ENCODE results near the gene CRIM1. TPM values are rescaled to one million over a fixed set of nuclear protein-coding genes. Genes with fewer than 3 reads are reported as not detected.

The CRIM1 gene
- polyA plus RNA-seq, 6 donors from 2014 or later, result 1.1 to 5.3 (median 2.7) TPM

DNA sequence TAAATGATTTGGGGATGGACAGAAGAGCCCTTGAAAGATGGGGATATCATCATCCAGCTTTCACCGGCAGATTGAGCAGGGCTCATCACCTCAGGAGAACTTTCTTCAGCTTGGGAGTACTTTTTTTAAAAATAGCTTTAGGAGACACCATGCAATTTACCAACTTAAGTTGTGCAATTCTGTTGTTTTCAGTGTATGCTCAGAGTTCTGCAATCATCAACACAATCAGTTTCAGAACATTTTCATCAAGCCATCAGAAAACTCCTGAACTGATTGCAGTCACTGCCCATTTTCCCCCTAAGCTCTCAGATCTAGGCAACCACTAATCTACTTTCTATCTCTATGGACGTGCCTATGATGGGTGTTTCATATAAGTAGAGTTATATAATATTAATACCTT, 117.7 kb downstream of the CRIM1 start:
- H3K27me3 Mint-ChIP-seq, result no peaks in the 10 kb centered on the region
- no peak overlapping the region for H3K27ac Mint-ChIP-seq
- H3K4me3 Mint-ChIP-seq, result no peak overlapping the region
- peaks cover 14 to 20% (median 17%) of the 10 kb centered on the region in 3 donors for H3K4me1 Mint-ChIP-seq
- no peak for ATAC-seq (ENCODE audit: low read depth in 2 of 2)
- peaks cover 39 to 48% of the 10 kb centered on the region in 2 donors for H3K36me3 Mint-ChIP-seq
- no peak for DNase-seq
- peaks cover 9 to 39% (median 32%) of the 10 kb centered on the region in 7 donors for H3K9me3 Mint-ChIP-seq

DNA sequence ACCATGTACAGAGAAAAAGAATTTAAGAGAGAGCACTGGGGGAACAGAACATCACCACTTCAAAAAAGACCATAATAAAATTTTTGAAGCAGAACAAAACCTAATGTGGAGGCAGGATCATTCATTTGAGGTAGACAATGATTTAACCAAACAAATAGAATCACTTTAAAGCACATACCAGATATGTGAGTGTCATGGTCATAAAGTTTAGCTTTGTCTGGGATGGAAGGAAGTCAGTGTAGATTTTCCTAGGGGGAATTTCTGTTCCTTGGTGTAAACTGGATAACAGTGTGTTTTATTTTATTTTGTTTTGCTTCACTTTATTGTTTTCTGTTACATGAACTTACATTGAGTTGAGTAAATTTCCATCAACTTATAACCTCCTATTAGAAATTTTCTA, 120.8 kb downstream of the CRIM1 start:
- Mint-ChIP-seq H3K27ac (peak overlapping the region in 1 of 6 donors; percentile 37), H3K27me3 (no peaks in the 10 kb centered on the region), H3K4me1 (peaks cover 7 to 14% (median 9%) of the 10 kb centered on the region in 3 donors), H3K4me3 (no peak overlapping the region), H3K36me3 (peaks cover 31 to 55% of the 10 kb centered on the region in 2 donors), H3K9me3 (peaks cover 9 to 39% (median 32%) of the 10 kb centered on the region in 7 donors)
- no peak for ATAC-seq (ENCODE audit: low read depth in 2 of 2)
- DNase-seq, result no peak

DNA sequence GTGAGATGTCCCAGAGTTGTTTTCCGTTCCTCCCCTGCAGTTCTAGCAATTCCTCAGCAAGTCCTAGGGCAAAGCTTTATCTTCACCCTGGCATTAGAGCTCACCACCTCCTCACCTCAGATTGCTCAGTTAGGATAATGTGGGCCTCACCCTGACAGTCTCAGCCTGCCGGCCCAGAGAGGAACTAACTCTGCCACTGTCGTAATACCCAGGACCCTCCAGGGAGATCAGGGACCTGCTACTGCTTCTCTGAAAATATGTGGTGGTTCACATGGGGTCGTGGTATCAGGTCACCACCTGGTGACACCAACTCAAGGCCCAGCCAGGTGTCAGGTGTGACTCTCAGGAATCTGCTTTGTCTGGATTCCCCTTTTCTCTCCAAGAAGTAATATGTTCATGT, 121.7 kb downstream of the CRIM1 start:
- no peak for DNase-seq
- Mint-ChIP-seq H3K9me3 (peaks cover 7 to 39% (median 31%) of the 10 kb centered on the region in 7 donors), H3K27me3 (no peaks in the 10 kb centered on the region), H3K4me3 (no peak overlapping the region), H3K27ac (peak overlapping the region in 2 of 6 donors; percentile 25 to 66), H3K4me1 (peaks cover 7 to 13% (median 9%) of the 10 kb centered on the region in 3 donors), H3K36me3 (peaks cover 31 to 59% of the 10 kb centered on the region in 2 donors)
- peak; percentile 32 to 57 for ATAC-seq (ENCODE audit: low read depth in 2 of 2)

DNA sequence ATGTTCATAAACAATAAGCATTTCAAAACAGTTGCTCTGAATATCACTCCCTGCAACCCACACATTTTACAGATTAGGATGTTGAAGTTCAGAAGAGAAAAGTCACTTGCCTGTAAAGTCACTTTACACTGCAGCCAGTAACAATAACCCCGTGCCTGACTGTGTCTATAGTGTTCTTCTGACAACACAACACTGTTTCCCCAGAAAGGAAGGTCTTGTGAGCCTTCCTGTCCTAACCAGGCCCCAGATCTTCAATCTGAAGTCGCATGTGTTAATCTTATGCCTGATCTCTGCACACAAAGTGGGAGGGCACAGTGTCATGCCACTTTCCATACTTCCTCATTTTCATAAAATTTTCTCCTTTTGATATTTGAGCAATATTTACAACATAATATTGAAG, 122.2 kb downstream of the CRIM1 start:
- no peaks in the 10 kb centered on the region for H3K27me3 Mint-ChIP-seq
- ATAC-seq (ENCODE audit: low read depth in 2 of 2), result peak in 1 of 2 donors; percentile 45
- no peak overlapping the region for H3K4me3 Mint-ChIP-seq
- H3K4me1 Mint-ChIP-seq, result peaks cover 7 to 11% (median 9%) of the 10 kb centered on the region in 3 donors
- H3K9me3 Mint-ChIP-seq, result peaks cover 5 to 39% (median 30%) of the 10 kb centered on the region in 7 donors
- peak overlapping the region in 2 of 6 donors; percentile 25 to 66 for H3K27ac Mint-ChIP-seq
- peaks cover 31 to 55% of the 10 kb centered on the region in 2 donors for H3K36me3 Mint-ChIP-seq
- no peak for DNase-seq

DNA sequence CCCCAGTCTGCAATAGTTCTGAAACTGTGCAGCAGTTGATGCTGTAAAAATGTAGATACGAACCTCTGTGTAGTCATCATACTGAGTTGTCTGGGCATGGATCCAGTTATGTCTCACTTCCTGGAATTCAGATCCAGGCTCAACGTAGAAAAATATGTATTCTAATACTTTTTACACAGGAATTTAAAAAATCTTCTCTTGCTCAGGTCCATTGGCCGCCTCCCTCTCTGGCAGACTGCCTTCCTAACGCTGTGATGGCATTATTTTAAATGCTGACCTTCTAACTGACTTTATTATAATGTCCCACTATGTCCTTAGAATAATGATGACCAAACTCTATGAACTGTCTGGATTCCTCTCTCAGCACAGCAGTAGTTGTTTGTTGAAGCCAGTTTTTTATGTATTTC, 122.8 kb downstream of the CRIM1 start:
- Mint-ChIP-seq H3K9me3 (peaks cover 5 to 37% (median 30%) of the 10 kb centered on the region in 7 donors), H3K4me1 (peaks cover 7 to 11% (median 9%) of the 10 kb centered on the region in 3 donors), H3K27me3 (no peaks in the 10 kb centered on the region), H3K36me3 (peaks cover 31 to 50% of the 10 kb centered on the region in 2 donors), H3K27ac (peak overlapping the region in 2 of 6 donors; percentile 33 to 47), H3K4me3 (no peak overlapping the region)
- ATAC-seq (ENCODE audit: low read depth in 2 of 2) (no peak), DNase-seq (no peak)

DNA sequence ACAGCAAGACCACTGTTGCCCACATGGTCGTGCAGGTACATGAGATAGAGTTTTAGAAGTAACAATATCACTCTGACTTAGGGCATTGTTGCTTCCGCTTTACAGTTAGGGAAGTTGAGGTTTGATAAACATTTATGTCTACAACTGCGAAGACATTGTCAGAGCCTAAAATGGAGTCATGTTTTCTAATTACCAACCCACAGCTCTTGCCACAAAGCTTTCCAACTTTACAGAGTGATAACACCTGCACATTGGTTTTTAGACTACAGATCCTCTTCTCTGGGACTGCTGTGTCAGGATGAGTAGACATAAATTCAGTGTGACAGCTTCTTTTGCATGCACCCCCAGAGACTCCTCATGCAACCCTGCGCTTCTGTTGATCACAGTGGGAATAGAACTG, 123.4 kb downstream of the CRIM1 start:
- ATAC-seq (ENCODE audit: low read depth in 2 of 2) (no peak), DNase-seq (no peak)
- Mint-ChIP-seq H3K27me3 (no peaks in the 10 kb centered on the region), H3K27ac (peak overlapping the region in 1 of 6 donors; percentile 47), H3K9me3 (peaks cover 5 to 33% (median 26%) of the 10 kb centered on the region in 7 donors), H3K36me3 (peaks cover 31 to 52% of the 10 kb centered on the region in 2 donors), H3K4me3 (no peak overlapping the region), H3K4me1 (peaks cover 7 to 11% (median 9%) of the 10 kb centered on the region in 3 donors)

DNA sequence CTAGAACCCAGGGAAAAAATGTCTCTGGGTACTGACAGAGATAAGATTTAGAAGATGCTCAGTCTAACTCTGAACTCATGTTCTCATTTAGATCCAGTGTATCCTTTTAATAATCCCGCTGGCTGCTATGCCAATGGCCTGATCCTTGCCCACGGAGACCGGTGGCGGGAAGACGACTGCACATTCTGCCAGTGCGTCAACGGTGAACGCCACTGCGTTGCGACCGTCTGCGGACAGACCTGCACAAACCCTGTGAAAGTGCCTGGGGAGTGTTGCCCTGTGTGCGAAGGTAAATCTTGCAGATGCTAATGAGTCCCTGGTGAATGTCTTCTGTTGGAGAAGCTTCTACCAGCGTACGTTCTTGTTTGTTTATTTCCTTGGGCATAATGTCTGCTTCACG, 123.8 kb downstream of the CRIM1 start:
- H3K9me3 Mint-ChIP-seq, result peaks cover 5 to 29% (median 22%) of the 10 kb centered on the region in 7 donors
- H3K36me3 Mint-ChIP-seq, result peaks cover 31 to 53% of the 10 kb centered on the region in 2 donors
- H3K4me3 Mint-ChIP-seq, result no peak overlapping the region
- peaks cover 7 to 11% (median 9%) of the 10 kb centered on the region in 3 donors for H3K4me1 Mint-ChIP-seq
- no peak for ATAC-seq (ENCODE audit: low read depth in 2 of 2)
- no peak overlapping the region for H3K27ac Mint-ChIP-seq
- DNase-seq, result no peak
- no peaks in the 10 kb centered on the region for H3K27me3 Mint-ChIP-seq

DNA sequence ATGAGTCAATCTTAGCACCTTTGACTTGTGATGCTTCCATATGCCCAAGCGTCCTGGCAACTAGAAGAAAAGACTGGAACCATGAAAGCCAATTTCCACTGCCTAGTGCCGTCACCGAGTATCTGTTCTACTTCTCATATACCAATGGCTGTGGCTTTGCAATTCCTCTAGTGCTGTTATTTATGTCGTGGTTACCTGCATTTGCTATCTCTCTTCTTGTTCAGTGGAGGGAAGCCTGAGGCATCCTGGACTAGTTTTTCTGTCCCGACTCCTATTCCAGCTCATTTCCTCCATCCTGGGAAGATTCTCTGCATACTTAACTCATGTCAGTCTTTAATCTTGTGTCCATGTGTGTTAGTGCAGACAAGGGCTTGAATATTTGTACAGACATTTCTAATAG, 124.5 kb downstream of the CRIM1 start:
- H3K9me3 Mint-ChIP-seq, result peaks cover 5 to 25% (median 17%) of the 10 kb centered on the region in 7 donors
- no peak overlapping the region for H3K4me3 Mint-ChIP-seq
- no peak for DNase-seq
- no peak overlapping the region for H3K27ac Mint-ChIP-seq
- H3K36me3 Mint-ChIP-seq, result peaks cover 29 to 57% of the 10 kb centered on the region in 2 donors
- H3K27me3 Mint-ChIP-seq, result no peaks in the 10 kb centered on the region
- peaks cover 7 to 11% (median 9%) of the 10 kb centered on the region in 3 donors for H3K4me1 Mint-ChIP-seq
- no peak for ATAC-seq (ENCODE audit: low read depth in 2 of 2)

DNA sequence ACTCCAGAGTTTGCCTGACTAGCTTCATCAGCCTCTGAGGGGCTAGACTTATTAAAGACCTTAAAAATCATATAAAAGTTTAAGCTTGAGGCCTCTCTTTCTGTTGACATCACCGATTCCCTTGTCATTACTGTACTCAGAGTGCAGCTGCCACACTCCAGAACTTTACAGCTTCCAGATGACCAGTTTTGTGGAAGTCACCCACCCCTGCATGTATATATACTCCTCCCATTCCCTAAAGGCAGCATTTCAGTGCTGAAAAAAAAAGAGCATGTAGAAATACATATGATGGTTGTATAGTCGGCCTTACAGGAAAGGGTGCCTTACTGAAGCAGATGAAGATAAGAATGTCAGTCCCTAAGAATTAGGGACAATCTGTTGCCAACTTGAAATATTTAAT, 125.1 kb downstream of the CRIM1 start:
- H3K36me3 Mint-ChIP-seq, result peaks cover 23 to 51% of the 10 kb centered on the region in 2 donors
- H3K4me1 Mint-ChIP-seq, result peaks cover 7 to 11% (median 9%) of the 10 kb centered on the region in 3 donors
- no peak for ATAC-seq (ENCODE audit: low read depth in 2 of 2)
- no peak overlapping the region for H3K27ac Mint-ChIP-seq
- no peaks in the 10 kb centered on the region for H3K27me3 Mint-ChIP-seq
- H3K9me3 Mint-ChIP-seq, result peaks cover 5 to 19% (median 11%) of the 10 kb centered on the region in 7 donors
- no peak for DNase-seq
- no peak overlapping the region for H3K4me3 Mint-ChIP-seq

DNA sequence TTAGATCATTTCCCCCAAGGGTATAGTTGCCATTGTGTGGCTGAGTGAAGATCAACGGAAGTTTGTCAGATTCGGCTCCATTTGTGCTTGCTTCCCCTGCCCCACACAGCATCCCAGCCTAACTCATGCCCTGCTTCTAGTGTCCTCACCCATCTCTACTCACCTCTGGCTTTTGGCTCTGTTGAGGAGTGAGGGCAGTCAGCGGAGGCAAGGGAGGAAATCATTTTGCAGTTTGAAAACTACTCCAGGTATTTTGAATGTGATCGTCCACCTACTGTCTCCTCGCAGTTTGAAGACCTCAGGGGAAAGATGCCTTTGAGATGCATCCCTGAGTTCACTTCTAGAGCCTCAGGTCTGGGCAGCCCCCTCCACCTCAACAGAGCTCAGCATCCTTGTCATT, 126.1 kb downstream of the CRIM1 start:
- no peaks in the 10 kb centered on the region for H3K27me3 Mint-ChIP-seq
- H3K9me3 Mint-ChIP-seq, result peaks cover 0 to 10% (median 2%) of the 10 kb centered on the region in 7 donors
- no peak for ATAC-seq (ENCODE audit: low read depth in 2 of 2)
- DNase-seq, result no peak
- peak overlapping the region in 1 of 6 donors; percentile 12 for H3K27ac Mint-ChIP-seq
- H3K36me3 Mint-ChIP-seq, result peaks cover 12 to 42% of the 10 kb centered on the region in 2 donors
- H3K4me1 Mint-ChIP-seq, result peaks cover 7 to 11% (median 9%) of the 10 kb centered on the region in 3 donors
- no peak overlapping the region for H3K4me3 Mint-ChIP-seq

DNA sequence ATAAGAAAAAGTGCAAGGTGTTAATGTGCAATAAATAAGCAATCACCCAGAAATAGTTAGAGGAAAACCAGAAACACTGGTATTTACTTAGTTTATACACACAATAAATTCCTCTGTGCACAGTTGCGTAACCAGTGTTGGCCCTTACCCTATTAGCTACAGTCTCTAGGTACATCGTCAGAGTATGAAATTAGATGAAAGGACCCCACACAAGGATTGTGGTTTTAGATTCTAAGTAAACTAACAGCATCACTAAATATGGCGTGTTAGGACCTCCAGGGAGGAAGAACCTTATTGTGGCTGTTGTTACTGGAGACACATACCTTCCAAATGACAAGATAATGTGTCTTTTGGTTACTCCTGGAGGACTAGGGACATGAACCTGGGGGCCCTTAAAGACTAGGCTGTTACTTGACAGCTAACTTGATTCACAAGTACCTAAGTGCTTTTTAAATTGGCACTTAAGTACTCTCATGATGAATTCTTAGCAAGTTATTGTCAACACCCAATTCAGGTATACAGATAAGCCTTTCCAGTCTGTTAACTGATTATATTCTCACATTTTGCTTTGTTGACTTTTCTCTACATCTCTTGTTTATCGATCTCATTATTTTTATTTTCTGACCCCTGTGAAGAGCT, 127.1 kb downstream of the CRIM1 start:
- H3K27me3 Mint-ChIP-seq, result no peaks in the 10 kb centered on the region
- no peak overlapping the region for H3K27ac Mint-ChIP-seq
- peaks cover 2 to 7% (median 3%) of the 10 kb centered on the region in 3 donors for H3K4me1 Mint-ChIP-seq
- H3K9me3 Mint-ChIP-seq, result peaks cover 0 to 2% (median 0%) of the 10 kb centered on the region in 7 donors
- ATAC-seq (ENCODE audit: low read depth in 2 of 2) (no peak), DNase-seq (no peak)
- H3K36me3 Mint-ChIP-seq, result peaks cover 2 to 32% of the 10 kb centered on the region in 2 donors
- H3K4me3 Mint-ChIP-seq, result no peak overlapping the region

DNA sequence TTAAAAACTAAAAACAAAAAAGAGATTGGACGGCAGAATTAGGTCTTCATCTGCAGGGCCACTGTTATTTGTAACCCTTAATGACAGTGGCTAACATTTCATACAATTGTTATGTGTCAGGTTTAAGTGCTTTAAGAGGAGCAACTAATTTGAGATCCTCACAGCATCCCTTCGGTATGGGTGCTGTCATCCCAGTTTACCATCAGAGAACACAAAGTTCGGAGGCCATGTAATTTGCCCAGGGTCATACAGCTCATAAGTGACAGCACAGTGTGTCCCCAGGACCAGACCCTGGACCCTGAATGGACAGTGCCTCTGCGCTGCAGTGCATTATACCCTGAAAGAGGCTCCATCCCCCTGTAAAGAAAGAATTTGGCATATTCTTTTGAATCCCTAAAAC, 127.7 kb downstream of the CRIM1 start:
- ATAC-seq (ENCODE audit: low read depth in 2 of 2), result no peak
- H3K4me3 Mint-ChIP-seq, result no peak overlapping the region
- no peaks in the 10 kb centered on the region for H3K27me3 Mint-ChIP-seq
- peaks cover 0 to 30% of the 10 kb centered on the region in 2 donors for H3K36me3 Mint-ChIP-seq
- DNase-seq, result no peak
- peaks cover 0 to 2% (median 0%) of the 10 kb centered on the region in 3 donors for H3K4me1 Mint-ChIP-seq
- no peak overlapping the region for H3K27ac Mint-ChIP-seq
- no peaks in the 10 kb centered on the region for H3K9me3 Mint-ChIP-seq

DNA sequence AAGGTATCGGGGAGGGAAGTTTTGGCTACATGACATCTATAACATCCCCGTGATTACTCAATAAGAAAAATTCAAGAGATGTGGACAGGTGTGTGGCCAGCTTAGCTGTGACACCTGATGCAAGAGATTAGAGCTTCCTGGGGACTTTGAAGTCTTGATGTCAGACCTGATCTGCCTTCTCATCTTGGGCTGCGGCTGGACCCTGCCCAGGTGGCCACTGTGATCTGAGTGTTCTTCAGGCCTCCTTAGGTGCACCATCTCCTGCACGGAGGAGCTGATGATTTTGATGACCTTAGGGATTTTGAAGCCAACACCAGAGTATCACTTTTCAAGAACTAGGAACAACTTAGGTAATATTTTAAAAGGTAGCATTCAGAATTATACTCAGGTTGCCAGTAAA, 128.9 kb downstream of the CRIM1 start:
- ATAC-seq (ENCODE audit: low read depth in 2 of 2), result no peak
- Mint-ChIP-seq H3K4me1 (no peaks in the 10 kb centered on the region), H3K9me3 (no peaks in the 10 kb centered on the region), H3K27me3 (no peaks in the 10 kb centered on the region), H3K27ac (no peak overlapping the region), H3K36me3 (peaks cover 0 to 27% of the 10 kb centered on the region in 2 donors), H3K4me3 (no peak overlapping the region)
- DNase-seq, result no peak

DNA sequence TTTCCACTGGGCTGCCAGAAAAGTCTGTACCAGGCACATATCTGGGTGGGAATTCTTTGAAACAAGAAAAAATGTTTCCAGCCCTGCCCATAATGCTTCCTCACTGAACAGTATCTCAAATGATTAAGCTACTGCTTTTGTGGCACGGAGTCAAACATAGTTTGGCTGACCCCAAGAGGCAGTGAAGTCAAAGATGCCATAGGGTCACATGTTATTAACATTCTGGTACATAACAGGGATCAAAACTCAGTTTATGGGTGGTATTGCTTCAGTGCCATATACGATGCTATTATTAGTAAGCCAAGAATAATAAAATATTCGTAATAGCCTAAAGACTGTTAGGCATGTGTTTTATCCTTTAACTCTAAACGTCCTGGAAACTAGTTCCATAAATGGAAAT, 129.9 kb downstream of the CRIM1 start:
- peaks cover 0 to 26% of the 10 kb centered on the region in 2 donors for H3K36me3 Mint-ChIP-seq
- H3K4me1 Mint-ChIP-seq, result no peaks in the 10 kb centered on the region
- H3K27ac Mint-ChIP-seq, result no peak overlapping the region
- DNase-seq (no peak), ATAC-seq (ENCODE audit: low read depth in 2 of 2) (no peak)
- H3K9me3 Mint-ChIP-seq, result no peaks in the 10 kb centered on the region
- H3K27me3 Mint-ChIP-seq, result no peaks in the 10 kb centered on the region
- H3K4me3 Mint-ChIP-seq, result no peak overlapping the region

All from naive B cell (primary cell).